A673 (cell line): ENCODE measurements around the gene NME1. TPM values are rescaled to one million over a fixed set of nuclear protein-coding genes. Genes with fewer than 3 reads are reported as not detected.

Experiments
- BruUV-seq: library from RNA; stranded (reverse); fragments of 400-500 nt; replicated peaks from 2 replicates; lab custom pipeline; 2021; lab: Mats Ljungman, UMichigan
- CTCF ChIA-PET: fragments of 300-600 bp; sonication (Branson Sonifier 250); formaldehyde crosslinking; loops from one replicate; lab custom pipeline; 2022; ENCODE audit warnings: antibody characterized with exemption; lab: Charles Lee
- POLR2A ChIA-PET: fragments of 300-600 bp; sonication (Branson Sonifier 250); formaldehyde crosslinking; loops from one replicate; lab custom pipeline; 2022; ENCODE audit warnings: antibody characterized with exemption; ENCODE audit not compliant: low non-redundant PET; lab: Charles Lee
- DNase-seq: peaks from one replicate; pipeline ENCODE4 v3.0.0-alpha.2; 2015; ENCODE audit warnings: low spot score
- H3K27ac ChIP-seq: fragments of 200-600 bp; sonication (generic); 2 replicates; pipeline ENCODE4 v1.5.1; 2016; ENCODE audit warnings: mixed run types, low read depth, mild to moderate bottlenecking, mixed read lengths, antibody characterized with exemption, low read length; ENCODE audit not compliant: poor library complexity, severe bottlenecking
- H3K27me3 ChIP-seq: fragments of 200-600 bp; sonication (generic); replicated peaks from 2 replicates; pipeline ENCODE4 v1.6.1; 2017; ENCODE audit warnings: mixed run types, low read depth, mild to moderate bottlenecking, mixed read lengths, antibody characterized with exemption, low read length; ENCODE audit not compliant: insufficient read depth, poor library complexity
- H3K36me3 ChIP-seq: fragments of 200-600 bp; sonication (generic); 2 replicates; pipeline ENCODE4 v1.6.1; 2016; ENCODE audit warnings: mixed run types, mild to moderate bottlenecking, mixed read lengths, antibody characterized with exemption, low read length; ENCODE audit not compliant: insufficient read depth, poor library complexity, severe bottlenecking
- H3K4me1 ChIP-seq: fragments of 200-600 bp; sonication (generic); 2 replicates; pipeline ENCODE4 v1.6.1; 2017; ENCODE audit warnings: mixed run types, mild to moderate bottlenecking, mixed read lengths, antibody characterized with exemption, low read length; ENCODE audit not compliant: insufficient read depth, poor library complexity, severe bottlenecking
- H3K4me3 ChIP-seq: fragments of 200-600 bp; sonication (generic); 2 replicates; pipeline ENCODE4 v1.5.1; 2016; ENCODE audit warnings: low read depth, mixed run types, mild to moderate bottlenecking, mixed read lengths, low read length; ENCODE audit not compliant: poor library complexity, severe bottlenecking
- H3K9me3 ChIP-seq: fragments of 200-600 bp; sonication (generic); 2 replicates; pipeline ENCODE4 v1.6.1; 2016; ENCODE audit warnings: mixed run types, low read depth, mild to moderate bottlenecking, mixed read lengths, antibody characterized with exemption, low read length; ENCODE audit not compliant: poor library complexity, severe bottlenecking
- CTCF ChIP-seq: fragments of 300-800, 200-600 bp; sonication (generic); conservative IDR thresholded peaks from 2 replicates; pipeline ENCODE4 v1.5.1; 2017; ENCODE audit warnings: low read depth, mild to moderate bottlenecking, antibody characterized with exemption, low read length, moderate library complexity, mixed read lengths
- EZH2 ChIP-seq: fragments of 200-600 bp; sonication (generic); IDR thresholded peaks from 2 replicates; pipeline ENCODE4 v1.6.1; 2017; ENCODE audit warnings: borderline replicate concordance, low read depth, mild to moderate bottlenecking, mixed read lengths, antibody characterized with exemption, low read length; ENCODE audit not compliant: poor library complexity, severe bottlenecking
- intact Hi-C: fragments of 100-400 bp; cut with micrococcal nuclease; formaldehyde crosslinking; loops from one replicate; pipeline ENCODE4 v1.10.0; 2022; ENCODE audit not compliant: unreplicated experiment
- total RNA-seq: library from RNA; stranded (reverse); gene quantifications from 2 replicates; pipeline ENCODE4 v1.2.3, GENCODE V29; 2021

Gene NME1
- total RNA-seq, 1 experiment from 2014 or later, result 498 TPM

DNA sequence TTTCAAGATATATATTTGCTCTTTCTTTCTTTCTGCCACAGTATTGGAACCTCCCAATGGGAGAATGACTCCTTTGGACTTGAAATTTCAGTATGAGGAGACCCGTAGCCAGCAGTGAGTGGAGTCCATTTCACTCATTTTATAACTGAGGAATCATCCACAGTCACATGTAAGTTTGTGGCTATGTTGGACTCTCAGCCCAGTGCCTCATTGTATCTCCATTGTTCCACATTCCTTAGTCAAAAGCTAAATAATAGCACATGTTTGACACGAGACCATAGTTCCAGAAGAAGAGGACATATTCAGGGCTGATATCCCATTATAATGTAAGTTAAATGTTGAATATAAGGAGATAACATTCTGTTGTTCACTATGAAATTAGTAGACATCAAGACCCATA is 20.0 kb upstream of the NME1 start:
- intact Hi-C loops, result no loop called here
- CTCF ChIA-PET, result no interaction called here
- BruUV-seq, result no TSS peak

DNA sequence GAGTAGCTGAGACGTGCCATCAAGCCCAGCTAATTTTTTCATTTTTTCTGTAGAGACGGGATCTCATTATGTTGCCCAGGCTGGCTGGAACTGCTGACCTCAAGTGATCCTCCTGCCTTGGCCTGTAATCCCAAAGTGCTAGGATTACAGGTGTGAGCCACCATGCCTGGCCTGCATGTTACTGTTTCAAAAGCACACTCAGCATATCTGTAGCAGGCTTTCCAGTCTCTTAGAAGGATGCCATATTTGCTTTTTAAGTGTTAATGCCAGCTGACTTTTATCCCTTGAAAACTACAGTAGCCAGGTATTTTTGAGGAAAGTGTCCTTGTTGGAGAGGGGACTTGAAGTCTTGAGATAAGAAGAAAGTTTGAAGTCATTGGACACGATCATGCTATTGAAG is 17.4 kb upstream of the NME1 start:
- H3K4me3 ChIP-seq, result no peak overlapping the region
- intact Hi-C loops, result no loop called here
- CTCF ChIA-PET, result interaction anchor here (0.6 kb wide), 1 partner anchor 936 kb away, joined by 9 read pairs; no protein-coding TSS in a partner anchor
- no peaks in the 10 kb centered on the region for H3K4me1 ChIP-seq
- TF ChIP-seq EZH2 (no peak), CTCF (no peak)
- POLR2A ChIA-PET, result no interaction called here
- no peak for DNase-seq
- no TSS peak for BruUV-seq
- no peaks in the 10 kb centered on the region for H3K36me3 ChIP-seq
- H3K9me3 ChIP-seq, result no peaks in the 10 kb centered on the region
- no peaks in the 10 kb centered on the region for H3K27me3 ChIP-seq
- H3K27ac ChIP-seq, result no peak overlapping the region

More for the DNA sequence above, 20.0 kb upstream of the NME1 start:
- no peak overlapping the region for H3K4me3 ChIP-seq
- no peaks in the 10 kb centered on the region for H3K27me3 ChIP-seq
- H3K4me1 ChIP-seq, result no peaks in the 10 kb centered on the region
- H3K36me3 ChIP-seq, result no peaks in the 10 kb centered on the region
- no peak overlapping the region for H3K27ac ChIP-seq
- POLR2A ChIA-PET, result no interaction called here
- H3K9me3 ChIP-seq, result no peaks in the 10 kb centered on the region
- DNase-seq, result no peak
- TF ChIP-seq EZH2 (no peak), CTCF (no peak)

DNA sequence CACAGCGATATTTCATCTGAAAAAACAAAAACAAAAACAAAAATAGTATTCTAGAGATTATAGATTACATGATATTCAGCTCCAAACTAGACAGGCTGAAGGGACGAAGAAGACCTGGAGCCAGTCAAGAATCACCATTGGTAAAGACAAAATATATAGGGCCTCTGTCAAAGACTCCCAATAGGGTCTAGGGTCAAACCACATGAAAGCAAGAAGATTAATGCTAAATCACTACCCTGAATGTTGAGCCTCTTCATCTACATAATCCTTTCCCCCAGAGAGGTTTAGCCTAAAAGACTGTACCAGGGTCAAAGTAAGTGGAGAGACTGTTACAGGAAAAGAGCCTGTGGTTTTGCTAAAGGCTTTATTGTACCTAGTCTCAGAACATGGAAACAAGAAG is 10.8 kb upstream of the NME1 start:
- no peak overlapping the region for H3K27ac ChIP-seq
- no peak for TF ChIP-seq CTCF
- TF ChIP-seq EZH2, result no peak
- BruUV-seq, result no TSS peak
- ChIA-PET CTCF (interaction anchor here (0.7 kb wide), 1 partner anchor 27 kb away, joined by 5 read pairs; no protein-coding TSS in a partner anchor), POLR2A (no interaction called here)
- H3K4me3 ChIP-seq, result no peak overlapping the region
- no peak for DNase-seq
- H3K27me3 ChIP-seq, result no peaks in the 10 kb centered on the region
- intact Hi-C loops, result no loop called here
- H3K36me3 ChIP-seq, result no peaks in the 10 kb centered on the region
- no peaks in the 10 kb centered on the region for H3K9me3 ChIP-seq
- H3K4me1 ChIP-seq, result no peaks in the 10 kb centered on the region
